HG02938 (cell line): ENCODE data around the gene DRD4.

Experiments
- ATAC-seq: cut with Tn5 transposase; IDR thresholded peaks from one replicate; pipeline ENCODE4 v1.9.1; 2021; ENCODE audit warnings: mild to moderate bottlenecking, moderate library complexity; ENCODE audit not compliant: unreplicated experiment

The DRD4 gene

GRCh38 chr11:609341-609811 lies 27.7 kb upstream of the DRD4 start:
- no peak for ATAC-seq

GRCh38 chr11:610146-610801 lies 26.8 kb upstream of the DRD4 start:
- ATAC-seq = no peak

- no peak for ATAC-seq
Observed at GRCh38 chr11:611001-611996, 25.8 kb upstream of the DRD4 start.

GRCh38 chr11:612201-612960 lies 24.7 kb upstream of the DRD4 start:
- no peak for ATAC-seq

GRCh38 chr11:612961-613300 lies 24.1 kb upstream of the DRD4 start:
- no peak for ATAC-seq

- no peak for ATAC-seq
Observed at GRCh38 chr11:613369-613968, 23.6 kb upstream of the DRD4 start.

- ATAC-seq = no peak
Observed at GRCh38 chr11:614021-614622, 22.9 kb upstream of the DRD4 start.

GRCh38 chr11:614623-615503 lies 22.2 kb upstream of the DRD4 start:
- ATAC-seq = no peak

- peak; percentile 77 for ATAC-seq
Observed at GRCh38 chr11:615504-616319, 21.4 kb upstream of the DRD4 start, which contains the start of gene IRF7. Gene IRF7 (minus strand): TSS chr11:615950. CDS start chr11:615364, 586 bp downstream.

GRCh38 chr11:616320-617198 lies 20.5 kb upstream of the DRD4 start:
- no peak for ATAC-seq

GRCh38 chr11:617199-617911 lies 19.7 kb upstream of the DRD4 start:
- no peak for ATAC-seq

- no peak for ATAC-seq
Observed at GRCh38 chr11:617912-618682, 19.0 kb upstream of the DRD4 start.

GRCh38 chr11:618856-619627 lies 18.0 kb upstream of the DRD4 start:
- no peak for ATAC-seq

- ATAC-seq = no peak
Observed at GRCh38 chr11:619628-620050, 17.4 kb upstream of the DRD4 start.

- no peak for ATAC-seq
Observed at GRCh38 chr11:620201-620600, 16.9 kb upstream of the DRD4 start.
